ENCODE results near the gene NEAT1.
A peak's percentile ranks its signal among the peaks of the same experiment; 100 is the strongest.

Gene NEAT1

GRCh38 chr11:65422633-65423515 lies at the start of gene NEAT1:
Gene NEAT1, plus strand, starts transcription at chr11:65422798.
- DNase-seq (ENCODE audit: low read depth): peak; percentile 91

- DNase-seq (ENCODE audit: low read depth): no peak
Observed at GRCh38 chr11:65373839-65374580, 48.6 kb upstream of the NEAT1 start.

- no peak for DNase-seq (ENCODE audit: low read depth)
Observed at GRCh38 chr11:65375012-65375411, 47.6 kb upstream of the NEAT1 start.

GRCh38 chr11:65376138-65376713 lies 46.4 kb upstream of the NEAT1 start:
- DNase-seq (ENCODE audit: low read depth): no peak

- DNase-seq (ENCODE audit: low read depth): no peak
Observed at GRCh38 chr11:65377036-65377435, 45.6 kb upstream of the NEAT1 start.

- no peak for DNase-seq (ENCODE audit: low read depth)
Observed at GRCh38 chr11:65377777-65378176, 44.8 kb upstream of the NEAT1 start.

- no peak for DNase-seq (ENCODE audit: low read depth)
Observed at GRCh38 chr11:65378208-65378927, 44.2 kb upstream of the NEAT1 start.

GRCh38 chr11:65378928-65379638 lies 43.5 kb upstream of the NEAT1 start:
- DNase-seq (ENCODE audit: low read depth): no peak

GRCh38 chr11:65379698-65380459 lies 42.7 kb upstream of the NEAT1 start:
- no peak for DNase-seq (ENCODE audit: low read depth)

GRCh38 chr11:65380460-65381119 lies 42.0 kb upstream of the NEAT1 start:
- no peak for DNase-seq (ENCODE audit: low read depth)

GRCh38 chr11:65381716-65382032 lies 40.9 kb upstream of the NEAT1 start:
- DNase-seq (ENCODE audit: low read depth): no peak

- DNase-seq (ENCODE audit: low read depth): peak; percentile 69
Observed at GRCh38 chr11:65382033-65382803, 40.4 kb upstream of the NEAT1 start, which contains the start of gene SLC25A45. Gene SLC25A45, minus strand, starts transcription at chr11:65382646. Its CDS starts 695 bp downstream, at chr11:65381951.

GRCh38 chr11:65382804-65383368 lies 39.7 kb upstream of the NEAT1 start:
- DNase-seq (ENCODE audit: low read depth): no peak

- no peak for DNase-seq (ENCODE audit: low read depth)
Observed at GRCh38 chr11:65383778-65384177, 38.8 kb upstream of the NEAT1 start.

- DNase-seq (ENCODE audit: low read depth): no peak
Observed at GRCh38 chr11:65384301-65384889, 38.2 kb upstream of the NEAT1 start.

- DNase-seq (ENCODE audit: low read depth): peak; percentile 75
Observed at GRCh38 chr11:65386307-65387140, 36.1 kb upstream of the NEAT1 start, which contains the start of gene FRMD8. Gene FRMD8, plus strand, starts transcription at chr11:65386637. Its CDS starts 400 bp downstream, at chr11:65387037.

- no peak for DNase-seq (ENCODE audit: low read depth)
Observed at GRCh38 chr11:65388731-65389130, 33.9 kb upstream of the NEAT1 start.

Measured in stimulated activated CD8-positive, alpha-beta memory T cell treated with anti-CD3 and anti-CD28 coated beads, Interleukin-15, amount 100 ng/mL, for 24 hours (primary cell).